ENCODE data around the gene NTRK3. TPM values are rescaled to one million over a fixed set of nuclear protein-coding genes. Genes with fewer than 3 reads are reported as not detected.

Gene NTRK3
- total RNA-seq, 2 experiments from 2014 or later: 0.78 TPM; not detected in 1

DNA sequence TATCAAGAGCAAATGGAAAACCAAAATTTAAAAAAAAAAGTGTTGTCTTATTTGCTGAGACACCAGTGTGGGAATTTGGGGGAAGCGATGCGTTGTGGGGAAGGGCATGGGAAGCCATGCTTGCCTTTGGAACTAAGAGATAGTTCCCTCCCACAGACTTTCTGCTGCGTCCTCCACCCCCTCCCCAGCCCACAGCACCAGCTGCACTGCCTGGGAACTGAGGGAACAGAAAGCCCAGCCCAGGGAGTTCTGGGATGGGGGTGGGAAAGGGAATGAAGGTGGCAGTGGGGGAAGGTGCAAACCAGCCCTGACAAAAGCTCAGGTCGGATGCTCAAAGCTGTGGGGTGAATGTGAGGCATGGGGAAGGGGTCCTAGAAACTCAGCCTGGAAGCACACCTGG, 8.1 kb upstream of the NTRK3 start:
- Mint-ChIP-seq H3K4me3 (no peak overlapping the region), H3K4me1 (ENCODE audit: low read depth) (no peaks in the 10 kb centered on the region), H3K27ac (no peak overlapping the region), H3K9me3 (no peaks in the 10 kb centered on the region), H3K27me3 (peaks cover 61% of the 10 kb centered on the region), H3K36me3 (ENCODE audit: low read depth) (no peaks in the 10 kb centered on the region)
- Histone ChIP-seq H3K9me3 (ENCODE audit: control insufficient read depth in 1 of 2, insufficient read depth in 1 of 2, low read length in 2 of 2) (peaks cover 0 to 5% of the 10 kb centered on the region in 2 experiments), H3K27me3 (ENCODE audit: control insufficient read depth in 1 of 2, insufficient read depth in 2 of 2, low read length in 2 of 2) (peaks cover 13 to 18% of the 10 kb centered on the region in 2 experiments), H3K36me3 (ENCODE audit: insufficient read depth, low read length) (no peaks in the 10 kb centered on the region), H3K27ac (ENCODE audit: low read depth in 1 of 2, low read length in 2 of 2) (no peak overlapping the region), H3K4me3 (ENCODE audit: low read length) (no peak overlapping the region), H3K4me1 (ENCODE audit: insufficient read depth, low read length) (no peaks in the 10 kb centered on the region)
- DNase-seq: no peak
- TF ChIP-seq, protein P1, sequence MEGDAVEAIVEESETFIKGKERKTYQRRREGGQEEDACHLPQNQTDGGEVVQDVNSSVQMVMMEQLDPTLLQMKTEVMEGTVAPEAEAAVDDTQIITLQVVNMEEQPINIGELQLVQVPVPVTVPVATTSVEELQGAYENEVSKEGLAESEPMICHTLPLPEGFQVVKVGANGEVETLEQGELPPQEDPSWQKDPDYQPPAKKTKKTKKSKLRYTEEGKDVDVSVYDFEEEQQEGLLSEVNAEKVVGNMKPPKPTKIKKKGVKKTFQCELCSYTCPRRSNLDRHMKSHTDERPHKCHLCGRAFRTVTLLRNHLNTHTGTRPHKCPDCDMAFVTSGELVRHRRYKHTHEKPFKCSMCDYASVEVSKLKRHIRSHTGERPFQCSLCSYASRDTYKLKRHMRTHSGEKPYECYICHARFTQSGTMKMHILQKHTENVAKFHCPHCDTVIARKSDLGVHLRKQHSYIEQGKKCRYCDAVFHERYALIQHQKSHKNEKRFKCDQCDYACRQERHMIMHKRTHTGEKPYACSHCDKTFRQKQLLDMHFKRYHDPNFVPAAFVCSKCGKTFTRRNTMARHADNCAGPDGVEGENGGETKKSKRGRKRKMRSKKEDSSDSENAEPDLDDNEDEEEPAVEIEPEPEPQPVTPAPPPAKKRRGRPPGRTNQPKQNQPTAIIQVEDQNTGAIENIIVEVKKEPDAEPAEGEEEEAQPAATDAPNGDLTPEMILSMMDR (IDR thresholded peaks at IDR 0.05): no peak
- POLR2A ChIA-PET: no interaction called here
- CTCF ChIA-PET: no interaction called here
- ATAC-seq (ENCODE audit: poor library complexity): no peak
- intact Hi-C loops (cut with DNase I, micrococcal nuclease): no loop called here

DNA sequence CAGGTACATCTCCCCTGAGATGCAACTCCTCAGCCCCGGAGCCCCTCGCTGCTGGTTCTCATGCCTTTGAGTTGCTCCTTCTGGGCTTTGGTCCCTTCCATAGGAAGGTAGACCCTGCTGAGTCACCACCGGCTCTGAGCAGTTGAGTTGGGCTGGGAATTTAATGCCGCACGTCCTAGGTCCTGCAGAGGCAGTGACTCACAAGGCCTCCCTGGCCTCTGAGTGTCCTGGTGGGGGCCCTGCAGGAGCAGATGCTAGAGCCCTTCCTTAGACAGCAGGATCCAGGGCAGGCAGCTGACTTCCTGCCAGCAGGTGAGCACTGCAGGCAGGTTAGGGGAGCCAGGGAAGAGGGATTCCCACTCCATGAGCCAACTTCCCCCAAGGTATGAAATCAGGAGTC, 5.5 kb upstream of the NTRK3 start:
- Histone ChIP-seq H3K27ac (ENCODE audit: low read depth in 1 of 2, low read length in 2 of 2) (no peak overlapping the region), H3K4me3 (ENCODE audit: low read length) (no peak overlapping the region), H3K9me3 (ENCODE audit: control insufficient read depth in 1 of 2, insufficient read depth in 1 of 2, low read length in 2 of 2) (peaks cover 0 to 5% of the 10 kb centered on the region in 2 experiments), H3K4me1 (ENCODE audit: insufficient read depth, low read length) (peaks cover 9% of the 10 kb centered on the region), H3K36me3 (ENCODE audit: insufficient read depth, low read length) (no peaks in the 10 kb centered on the region), H3K27me3 (ENCODE audit: control insufficient read depth in 1 of 2, insufficient read depth in 2 of 2, low read length in 2 of 2) (peaks cover 27 to 33% of the 10 kb centered on the region in 2 experiments)
- intact Hi-C loops (cut with DNase I, micrococcal nuclease): no loop called here
- Mint-ChIP-seq H3K36me3 (ENCODE audit: low read depth) (no peaks in the 10 kb centered on the region), H3K27ac (no peak overlapping the region), H3K4me1 (ENCODE audit: low read depth) (peaks cover 5% of the 10 kb centered on the region), H3K27me3 (peaks cover 71% of the 10 kb centered on the region), H3K4me3 (no peak overlapping the region), H3K9me3 (no peaks in the 10 kb centered on the region)
- TF ChIP-seq, protein P1 (IDR thresholded peaks at IDR 0.05): no peak
- ChIA-PET POLR2A (no interaction called here), CTCF (no interaction called here)
- ATAC-seq (ENCODE audit: poor library complexity) (no peak), DNase-seq (no peak)

DNA sequence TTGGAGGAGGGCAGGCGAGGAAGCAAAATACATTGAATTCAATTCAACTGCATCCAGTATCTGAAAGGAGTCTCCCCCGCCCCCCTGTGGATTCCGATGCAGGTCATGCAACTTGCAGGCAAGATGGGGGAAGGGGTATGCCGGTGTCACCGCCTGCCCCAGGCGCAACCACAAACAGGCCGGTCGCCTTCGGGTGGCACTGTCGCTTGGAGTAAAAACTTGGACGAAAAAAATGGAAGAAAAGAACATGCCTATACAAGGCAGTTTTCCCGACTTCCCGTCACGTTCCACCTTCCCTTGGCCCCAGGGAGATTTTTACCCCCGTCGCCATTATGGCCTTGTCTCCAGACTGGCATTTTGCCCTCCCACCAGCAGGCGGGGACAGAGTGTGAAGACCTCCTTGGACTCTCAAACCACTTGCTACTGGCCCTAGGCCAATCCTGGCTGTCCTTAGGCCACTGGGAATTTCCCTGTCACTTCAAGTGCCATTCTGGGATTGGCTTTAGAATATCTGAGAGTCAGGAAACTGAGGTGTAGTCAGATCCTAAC, 1.6 kb upstream of the NTRK3 start:
- Mint-ChIP-seq H3K4me3 (peak overlapping the region; percentile 77), H3K9me3 (no peaks in the 10 kb centered on the region), H3K4me1 (ENCODE audit: low read depth) (peaks cover 16% of the 10 kb centered on the region), H3K36me3 (ENCODE audit: low read depth) (no peaks in the 10 kb centered on the region), H3K27me3 (peaks cover 70% of the 10 kb centered on the region), H3K27ac (no peak overlapping the region)
- DNase-seq: no peak
- Histone ChIP-seq H3K4me1 (ENCODE audit: insufficient read depth, low read length) (peaks cover 22% of the 10 kb centered on the region), H3K27me3 (ENCODE audit: control insufficient read depth in 1 of 2, insufficient read depth in 2 of 2, low read length in 2 of 2) (peaks cover 47 to 51% of the 10 kb centered on the region in 2 experiments), H3K9me3 (ENCODE audit: control insufficient read depth in 1 of 2, insufficient read depth in 1 of 2, low read length in 2 of 2) (peaks cover 0 to 9% of the 10 kb centered on the region in 2 experiments), H3K27ac (ENCODE audit: low read depth in 1 of 2, low read length in 2 of 2) (no peak overlapping the region), H3K4me3 (ENCODE audit: low read length) (no peak overlapping the region), H3K36me3 (ENCODE audit: insufficient read depth, low read length) (no peaks in the 10 kb centered on the region)
- ChIA-PET CTCF (no interaction called here), POLR2A (no interaction called here)
- intact Hi-C loops (cut with DNase I, micrococcal nuclease): no loop called here
- no peak for ATAC-seq (ENCODE audit: poor library complexity)
- TF ChIP-seq, protein P1 (IDR thresholded peaks at IDR 0.05): no peak

All from CD4-positive, alpha-beta T cell (primary cell).